ENCODE results near the gene ELK4.

Gene ELK4

DNA sequence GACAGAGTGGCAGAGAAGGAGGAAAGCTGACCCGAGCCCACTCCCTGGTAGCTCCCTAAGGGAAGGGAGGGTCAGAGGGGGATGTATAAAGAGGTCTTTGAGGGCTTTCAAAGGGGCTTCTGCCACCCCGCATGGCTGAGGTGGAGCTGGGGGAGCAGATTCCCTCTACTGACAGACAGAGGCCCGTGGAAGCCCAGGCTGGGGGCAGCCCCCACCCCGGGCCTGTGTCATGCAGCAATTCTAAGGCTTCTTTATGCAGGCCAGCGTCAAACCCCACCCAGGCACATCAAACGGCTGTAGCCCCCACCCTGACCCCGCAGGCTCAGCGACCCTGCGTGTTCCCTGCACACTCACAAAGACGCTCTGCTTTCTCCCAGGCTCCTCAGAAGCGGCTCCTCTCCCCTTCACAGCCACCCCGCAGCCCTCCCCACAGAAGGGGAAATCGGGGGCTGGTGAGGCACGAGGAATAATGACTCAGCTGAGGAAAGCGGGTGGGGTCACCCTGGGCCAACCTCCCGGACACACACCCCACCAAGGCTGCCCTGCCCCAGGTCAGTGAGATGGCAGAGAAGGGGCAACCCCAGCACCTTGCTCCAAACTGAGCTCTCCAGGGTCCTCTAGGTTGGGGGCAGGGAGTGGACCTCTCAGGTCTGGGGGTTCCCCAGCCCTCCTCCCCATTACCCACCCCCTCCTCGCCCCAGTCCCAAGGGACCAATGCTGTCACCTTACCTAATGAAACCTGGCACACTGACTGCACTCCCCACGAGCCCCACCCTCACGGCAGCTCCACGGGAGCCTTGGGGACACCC is 37.7 kb upstream of the ELK4 start:
- Mint-ChIP-seq H3K27me3 (peaks cover 8% of the 10 kb centered on the region), H3K36me3 (no peaks in the 10 kb centered on the region), H3K4me3 (no peak overlapping the region), H3K9me3 (ENCODE audit: low read depth) (no peaks in the 10 kb centered on the region), H3K4me1 (ENCODE audit: low read depth) (peaks cover 2% of the 10 kb centered on the region), H3K27ac (no peak overlapping the region)

DNA sequence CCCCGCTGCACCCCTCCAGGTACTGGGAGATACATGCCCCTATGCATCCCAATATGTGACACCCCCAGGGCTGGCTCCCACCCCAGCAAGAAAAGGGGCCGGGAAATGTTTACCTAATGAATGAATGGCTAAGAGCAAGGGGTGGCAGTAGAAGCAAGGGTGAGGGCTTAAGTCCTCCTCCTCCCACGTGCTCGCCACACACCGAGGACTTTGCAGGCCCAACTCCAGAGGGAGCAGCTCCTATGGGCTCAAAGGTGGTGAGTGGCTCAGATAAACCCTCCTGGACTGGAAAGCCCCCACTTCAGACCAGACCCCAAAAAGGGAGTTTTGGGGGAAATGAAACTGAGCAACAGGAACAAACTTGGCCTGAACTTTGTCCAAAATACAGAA is 37.1 kb upstream of the ELK4 start:
- Mint-ChIP-seq H3K36me3 (no peaks in the 10 kb centered on the region), H3K4me1 (ENCODE audit: low read depth) (peaks cover 2% of the 10 kb centered on the region), H3K4me3 (no peak overlapping the region), H3K9me3 (ENCODE audit: low read depth) (no peaks in the 10 kb centered on the region), H3K27ac (no peak overlapping the region), H3K27me3 (peaks cover 8% of the 10 kb centered on the region)

DNA sequence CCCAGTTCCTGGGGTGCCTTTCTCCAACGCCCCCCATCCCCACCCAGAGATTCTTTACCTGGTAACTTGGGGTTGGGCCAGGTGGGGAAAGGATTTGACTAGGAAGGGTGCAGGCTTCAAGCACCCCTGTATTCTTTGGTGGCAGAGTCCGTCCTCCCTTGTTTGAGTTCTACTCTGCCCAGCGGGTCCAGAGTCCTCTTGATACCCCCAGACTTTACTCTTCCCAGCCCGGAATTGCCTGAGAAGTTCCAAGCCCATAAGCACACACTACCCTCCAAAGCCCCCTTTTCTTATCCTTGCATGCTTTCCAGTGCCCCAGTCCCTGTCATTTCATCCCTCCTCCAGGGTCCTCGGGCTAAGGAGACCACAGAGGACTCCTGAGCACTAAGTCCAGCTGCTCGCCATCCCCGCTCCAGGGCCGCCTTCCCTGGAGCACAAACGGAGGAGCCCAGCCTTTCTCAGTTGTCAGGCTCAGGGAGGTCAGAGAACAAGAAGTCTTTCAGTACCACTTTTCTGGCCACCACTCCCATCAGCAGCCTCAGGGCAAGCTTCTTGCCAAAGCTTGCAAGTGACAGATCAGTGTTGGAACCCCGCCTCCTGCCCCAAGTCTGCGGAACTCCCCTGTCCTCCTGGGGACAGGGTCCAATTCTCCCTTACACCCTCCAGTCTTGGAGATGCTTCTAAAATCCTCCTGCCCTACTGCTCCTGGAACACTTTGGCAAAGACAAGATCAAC is 36.3 kb upstream of the ELK4 start:
- Mint-ChIP-seq H3K27ac (no peak overlapping the region), H3K4me3 (no peak overlapping the region), H3K4me1 (ENCODE audit: low read depth) (peaks cover 2% of the 10 kb centered on the region), H3K9me3 (ENCODE audit: low read depth) (no peaks in the 10 kb centered on the region), H3K36me3 (no peaks in the 10 kb centered on the region), H3K27me3 (peaks cover 8% of the 10 kb centered on the region)

DNA sequence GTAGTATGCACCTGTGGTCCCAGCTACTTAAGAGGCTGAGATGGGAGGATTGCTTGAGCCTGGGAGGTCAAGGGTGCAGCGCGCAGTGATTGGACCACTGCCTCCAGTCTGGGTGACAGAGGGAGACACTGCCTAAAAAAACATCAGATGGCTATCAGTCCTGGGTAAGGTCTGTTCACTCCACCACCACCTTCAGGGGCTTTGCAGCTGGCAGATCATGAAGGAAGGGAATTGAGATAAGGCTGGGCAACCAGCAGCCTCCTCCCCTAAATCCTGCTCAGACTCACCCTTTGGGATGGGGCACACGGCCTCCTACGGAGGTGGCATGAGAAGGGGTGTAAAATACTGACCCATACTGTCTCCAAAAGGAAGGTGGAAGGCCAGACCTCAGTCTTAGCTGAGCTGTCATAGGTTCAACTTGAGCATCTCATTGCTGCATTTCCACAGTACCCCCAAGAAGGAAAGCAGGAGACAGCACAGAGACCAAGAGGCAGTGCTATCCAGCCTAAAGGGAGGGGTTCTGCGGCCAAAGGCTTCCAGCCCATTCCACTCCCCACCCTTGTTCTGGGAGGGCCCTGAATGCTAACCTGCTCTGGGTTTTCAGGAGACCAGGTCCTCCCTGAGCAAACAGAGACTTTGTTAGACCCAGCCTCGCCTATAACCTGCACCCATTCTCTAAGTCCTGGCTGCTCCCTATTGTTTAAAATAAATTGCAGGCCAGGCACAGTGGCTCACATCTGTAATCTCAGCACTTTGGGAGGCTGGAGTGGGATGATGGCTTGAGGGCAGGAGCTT is 34.8 kb upstream of the ELK4 start:
- H3K27ac Mint-ChIP-seq = no peak overlapping the region
- H3K27me3 Mint-ChIP-seq = peaks cover 7% of the 10 kb centered on the region
- no peaks in the 10 kb centered on the region for H3K36me3 Mint-ChIP-seq
- peaks cover 2% of the 10 kb centered on the region for H3K4me1 Mint-ChIP-seq (ENCODE audit: low read depth)
- no peaks in the 10 kb centered on the region for H3K9me3 Mint-ChIP-seq (ENCODE audit: low read depth)
- H3K4me3 Mint-ChIP-seq = no peak overlapping the region

DNA sequence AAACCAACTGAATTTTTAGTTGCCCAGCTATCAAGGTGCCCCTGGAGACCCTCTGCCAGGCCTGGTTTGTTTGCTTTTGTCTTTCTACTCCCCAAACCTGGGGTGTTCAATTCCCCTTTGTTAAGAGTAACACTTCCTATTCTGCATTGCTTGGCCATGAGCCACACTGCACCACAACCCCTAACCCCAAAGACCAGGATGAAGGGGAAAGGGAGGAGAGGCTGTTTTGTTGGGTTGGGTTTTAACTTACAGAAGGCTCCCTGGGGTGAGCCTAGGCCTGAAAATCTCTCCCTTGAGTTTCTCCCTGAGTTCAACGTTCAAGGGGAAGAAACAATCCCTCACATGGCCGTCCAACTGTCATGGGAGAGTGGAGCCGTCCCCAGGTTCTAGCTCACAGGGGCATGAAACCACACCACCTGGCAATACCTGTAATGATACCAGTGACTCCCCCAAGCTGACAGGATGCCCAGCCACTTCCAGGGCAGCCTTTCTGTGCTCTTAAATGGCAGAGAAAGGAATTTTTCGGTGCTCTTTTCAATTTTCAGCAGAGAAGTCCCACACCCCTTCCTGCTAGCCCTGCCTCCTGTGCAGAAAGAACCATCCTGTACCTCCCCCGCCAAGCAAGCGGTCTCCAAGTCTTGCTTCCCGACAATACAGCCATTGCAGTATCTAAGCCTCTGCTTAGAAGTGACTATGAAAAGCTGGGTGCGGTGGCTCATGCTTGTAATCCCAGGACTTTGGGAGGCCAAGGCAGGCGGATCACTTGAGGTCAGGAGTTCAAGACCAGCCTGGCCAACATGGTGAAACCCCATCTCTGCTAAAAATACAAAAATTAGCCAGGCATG is 33.6 kb upstream of the ELK4 start:
- H3K4me3 Mint-ChIP-seq = no peak overlapping the region
- H3K27me3 Mint-ChIP-seq = peaks cover 7% of the 10 kb centered on the region
- H3K9me3 Mint-ChIP-seq (ENCODE audit: low read depth) = no peaks in the 10 kb centered on the region
- H3K36me3 Mint-ChIP-seq = no peaks in the 10 kb centered on the region
- peaks cover 2% of the 10 kb centered on the region for H3K4me1 Mint-ChIP-seq (ENCODE audit: low read depth)
- no peak overlapping the region for H3K27ac Mint-ChIP-seq

DNA sequence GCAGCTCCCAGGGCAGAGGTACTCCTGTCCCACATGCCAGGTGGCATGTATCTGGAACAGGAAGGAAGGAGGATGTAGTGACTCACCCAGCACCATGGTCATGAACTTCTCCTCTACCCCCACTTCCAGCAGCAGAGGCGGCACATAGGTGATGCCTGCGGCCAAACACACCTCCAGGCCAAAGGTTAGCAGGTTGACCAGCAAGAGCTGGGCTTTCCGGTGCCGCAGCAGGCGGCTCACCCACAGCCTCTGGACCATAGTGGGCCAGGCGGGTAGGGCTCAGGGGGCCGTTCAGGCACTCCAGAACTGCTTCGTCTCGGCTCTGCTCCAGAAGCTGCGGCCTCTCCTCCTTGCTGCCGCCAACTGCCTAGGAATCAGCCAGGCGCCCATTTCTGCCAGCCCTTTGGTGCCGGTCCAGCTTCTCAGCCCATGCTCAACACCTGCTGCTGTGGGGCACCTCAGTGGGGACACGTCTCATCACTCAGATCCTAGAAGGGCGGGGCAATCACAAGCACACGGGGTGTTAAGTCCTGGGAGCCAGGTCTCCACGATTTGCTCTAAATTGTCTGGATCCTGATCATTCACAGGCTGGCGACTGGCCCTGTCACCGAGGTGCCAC is 32.7 kb upstream of the ELK4 start:
- peaks cover 2% of the 10 kb centered on the region for H3K4me1 Mint-ChIP-seq (ENCODE audit: low read depth)
- H3K27me3 Mint-ChIP-seq = peaks cover 7% of the 10 kb centered on the region
- no peaks in the 10 kb centered on the region for H3K9me3 Mint-ChIP-seq (ENCODE audit: low read depth)
- H3K4me3 Mint-ChIP-seq = no peak overlapping the region
- no peaks in the 10 kb centered on the region for H3K36me3 Mint-ChIP-seq
- no peak overlapping the region for H3K27ac Mint-ChIP-seq

DNA sequence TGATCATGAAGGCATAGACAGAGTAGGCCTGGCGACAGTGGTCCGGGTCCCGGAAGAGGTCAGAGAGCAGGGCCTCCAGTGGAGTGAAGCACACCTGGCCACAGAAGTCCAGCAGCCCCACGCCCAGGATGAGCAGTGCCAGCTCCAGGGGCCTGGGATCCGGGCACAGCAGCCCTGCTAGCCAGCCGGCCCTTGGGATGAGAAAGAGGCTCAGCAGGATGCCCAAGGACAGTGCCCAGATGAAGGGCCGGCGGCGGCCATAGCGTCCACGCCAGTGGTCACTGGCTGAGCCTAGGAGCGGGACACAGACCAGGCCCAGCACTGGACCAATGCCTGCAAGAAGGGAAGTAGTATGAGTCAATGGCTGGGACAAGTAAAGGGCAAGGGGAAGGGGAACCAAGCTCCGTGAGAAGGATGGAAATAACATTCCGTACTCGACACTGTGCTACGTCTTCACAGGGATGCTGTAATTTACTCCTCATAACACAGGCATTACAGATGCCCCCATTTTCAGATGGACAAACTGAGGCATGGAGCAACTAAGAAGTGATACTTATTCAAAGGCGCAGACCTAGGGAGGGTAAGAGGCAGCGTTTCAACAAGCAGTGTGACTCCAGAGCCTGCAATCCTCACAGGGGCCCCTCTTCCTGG is 31.6 kb upstream of the ELK4 start:
- H3K27me3 Mint-ChIP-seq = peaks cover 4% of the 10 kb centered on the region
- no peak overlapping the region for H3K27ac Mint-ChIP-seq
- no peak overlapping the region for H3K4me3 Mint-ChIP-seq
- H3K9me3 Mint-ChIP-seq (ENCODE audit: low read depth) = no peaks in the 10 kb centered on the region
- H3K4me1 Mint-ChIP-seq (ENCODE audit: low read depth) = no peaks in the 10 kb centered on the region
- H3K36me3 Mint-ChIP-seq = no peaks in the 10 kb centered on the region

DNA sequence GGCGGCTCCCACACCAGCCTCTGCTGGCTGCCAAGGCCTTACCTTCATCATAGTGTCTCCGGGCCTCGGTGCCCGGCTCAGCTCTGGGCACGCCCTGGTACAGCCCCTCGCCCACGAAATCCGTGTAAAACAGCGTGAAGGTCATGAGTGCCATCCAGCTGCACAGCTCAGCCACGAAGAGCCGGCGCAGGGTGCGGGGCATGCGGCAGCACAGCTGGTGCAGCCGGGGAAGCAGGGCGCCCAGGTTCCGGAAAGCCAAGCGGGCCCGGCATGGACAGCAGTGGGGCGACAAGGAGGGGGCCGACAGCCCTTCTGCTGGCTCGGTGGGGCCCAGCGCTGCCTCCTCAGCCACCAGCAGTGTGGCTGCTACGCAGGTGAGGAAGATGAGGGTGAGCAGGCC is 31.0 kb upstream of the ELK4 start:
- H3K4me3 Mint-ChIP-seq = no peak overlapping the region

DNA sequence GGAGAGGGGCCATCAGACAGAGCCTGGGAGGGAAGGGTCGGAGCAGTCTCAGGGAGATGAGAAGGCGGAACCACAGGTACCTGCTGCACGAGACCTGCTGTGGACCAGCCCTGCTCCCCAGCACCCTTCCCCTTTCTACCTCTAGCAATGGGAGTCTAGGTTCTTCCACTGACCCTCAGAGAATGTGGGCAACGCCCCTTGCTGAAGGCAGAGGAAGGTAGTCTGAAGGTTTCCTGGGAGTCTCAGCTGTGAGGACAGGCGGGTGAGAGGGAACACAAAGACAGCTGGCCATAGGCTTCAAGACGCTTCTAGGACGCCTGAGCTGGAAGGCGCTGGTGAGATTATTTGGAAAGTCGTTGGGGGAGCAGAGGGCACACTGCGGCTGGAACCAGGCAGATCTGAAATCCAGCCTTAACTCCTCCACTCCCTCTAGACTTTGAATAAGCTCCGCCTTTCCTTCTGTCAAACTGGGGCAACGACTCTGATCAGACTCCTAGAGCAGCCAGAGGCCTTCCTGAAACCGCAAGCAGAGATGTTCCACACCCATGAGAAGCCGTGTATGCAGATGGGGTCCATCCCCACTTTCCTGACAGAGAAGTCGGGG is 30.4 kb upstream of the ELK4 start:
- H3K4me3 Mint-ChIP-seq = no peak overlapping the region
- H3K4me1 Mint-ChIP-seq (ENCODE audit: low read depth) = no peaks in the 10 kb centered on the region

More for the DNA sequence above, 31.0 kb upstream of the ELK4 start:
- no peaks in the 10 kb centered on the region for H3K9me3 Mint-ChIP-seq (ENCODE audit: low read depth)
- no peak overlapping the region for H3K27ac Mint-ChIP-seq
- H3K27me3 Mint-ChIP-seq = no peaks in the 10 kb centered on the region
- no peaks in the 10 kb centered on the region for H3K4me1 Mint-ChIP-seq (ENCODE audit: low read depth)
- H3K36me3 Mint-ChIP-seq = no peaks in the 10 kb centered on the region

DNA sequence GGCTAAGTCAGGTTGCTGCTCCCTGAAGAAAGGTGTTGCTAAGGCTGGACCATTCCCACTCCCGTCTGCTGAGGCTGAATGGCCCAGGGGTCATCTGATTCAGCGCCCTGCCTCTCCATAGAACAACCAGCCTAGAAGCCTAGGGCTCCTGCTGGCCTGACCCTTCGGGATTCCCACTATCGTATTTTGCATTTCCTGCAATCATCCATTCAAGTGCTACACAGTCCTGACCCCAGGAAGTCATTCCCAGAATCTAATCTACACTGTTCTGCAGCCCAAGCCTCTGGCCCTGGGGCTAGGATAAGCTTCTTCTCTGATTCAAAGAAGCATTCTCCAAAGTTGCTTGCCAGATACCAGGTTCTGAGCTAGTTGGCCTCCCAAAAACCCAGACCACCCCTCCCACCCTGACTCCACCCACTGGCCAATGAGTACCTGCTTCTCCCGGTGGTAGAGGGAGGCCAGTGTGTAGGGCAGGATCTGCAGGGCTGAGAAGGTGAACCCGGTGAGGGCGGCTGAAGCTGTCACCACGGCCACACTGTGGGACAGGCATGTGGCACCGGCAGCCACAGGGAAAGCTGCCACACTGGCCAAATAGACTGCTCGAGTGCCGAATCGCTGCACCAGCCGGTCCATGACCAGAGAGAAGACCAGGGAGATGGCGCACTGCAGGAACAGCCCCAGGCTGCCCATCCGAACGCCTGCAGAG is 29.8 kb upstream of the ELK4 start:
- Mint-ChIP-seq H3K36me3 (no peaks in the 10 kb centered on the region), H3K4me3 (no peak overlapping the region), H3K9me3 (ENCODE audit: low read depth) (no peaks in the 10 kb centered on the region), H3K27ac (no peak overlapping the region), H3K27me3 (no peaks in the 10 kb centered on the region), H3K4me1 (ENCODE audit: low read depth) (no peaks in the 10 kb centered on the region)

More for the DNA sequence above, 30.4 kb upstream of the ELK4 start:
- Mint-ChIP-seq H3K27me3 (no peaks in the 10 kb centered on the region), H3K36me3 (no peaks in the 10 kb centered on the region), H3K9me3 (ENCODE audit: low read depth) (no peaks in the 10 kb centered on the region), H3K27ac (no peak overlapping the region)

DNA sequence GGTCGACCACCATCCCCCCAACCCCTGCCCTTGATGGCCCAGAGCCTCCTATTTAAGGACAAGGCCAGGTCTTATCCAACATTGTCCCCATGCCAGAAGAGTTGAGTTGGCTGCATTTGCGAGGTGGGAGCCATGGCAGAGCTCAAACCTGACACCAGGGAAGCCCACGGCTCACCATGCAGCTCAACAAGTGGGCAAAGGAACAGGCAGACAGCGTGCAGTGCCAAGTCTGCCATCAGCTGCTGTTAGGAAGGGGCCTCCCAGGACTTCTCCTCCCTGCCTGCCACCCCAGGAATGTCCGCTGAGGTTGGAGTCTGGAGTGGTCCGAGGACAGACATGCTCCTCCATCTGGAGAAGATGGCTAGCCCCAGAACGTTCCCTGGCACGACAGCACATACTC is 28.6 kb upstream of the ELK4 start:
- H3K27me3 Mint-ChIP-seq = no peaks in the 10 kb centered on the region
- no peaks in the 10 kb centered on the region for H3K36me3 Mint-ChIP-seq
- H3K4me1 Mint-ChIP-seq (ENCODE audit: low read depth) = no peaks in the 10 kb centered on the region
- H3K27ac Mint-ChIP-seq = no peak overlapping the region
- no peaks in the 10 kb centered on the region for H3K9me3 Mint-ChIP-seq (ENCODE audit: low read depth)
- no peak overlapping the region for H3K4me3 Mint-ChIP-seq

DNA sequence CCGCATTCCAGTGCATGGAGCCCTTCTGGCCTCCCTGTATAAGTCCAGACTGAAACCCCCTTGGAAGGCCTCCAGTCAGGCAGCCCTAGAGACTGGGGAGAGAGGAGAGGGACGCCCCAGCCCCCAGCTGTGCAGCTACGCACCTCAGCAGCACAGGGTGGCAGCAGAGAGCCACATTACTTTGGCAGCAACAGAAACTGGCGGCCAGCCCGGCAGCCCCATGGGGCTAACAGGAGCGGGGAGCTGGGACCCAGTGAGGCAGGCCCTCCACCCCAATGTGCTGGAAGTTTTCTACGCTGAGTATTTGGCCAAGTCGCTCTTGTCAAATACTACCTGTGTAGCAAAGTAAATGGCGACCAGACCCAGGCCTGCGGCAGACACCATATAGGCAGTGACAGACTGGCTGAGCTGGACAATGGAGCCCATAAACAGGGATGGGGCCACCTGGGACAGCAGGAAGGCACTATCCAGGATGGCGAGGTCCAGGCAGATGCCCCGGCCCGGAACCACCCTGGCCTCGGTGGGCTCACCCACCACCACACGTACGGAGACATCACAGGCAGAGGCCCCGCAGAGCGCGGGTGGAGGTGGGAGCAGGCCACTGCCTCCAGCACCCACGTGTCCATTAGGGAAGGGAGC is 27.3 kb upstream of the ELK4 start:
- H3K27me3 Mint-ChIP-seq = no peaks in the 10 kb centered on the region
- H3K36me3 Mint-ChIP-seq = no peaks in the 10 kb centered on the region
- no peaks in the 10 kb centered on the region for H3K9me3 Mint-ChIP-seq (ENCODE audit: low read depth)
- no peak overlapping the region for H3K27ac Mint-ChIP-seq
- no peaks in the 10 kb centered on the region for H3K4me1 Mint-ChIP-seq (ENCODE audit: low read depth)
- H3K4me3 Mint-ChIP-seq = no peak overlapping the region

DNA sequence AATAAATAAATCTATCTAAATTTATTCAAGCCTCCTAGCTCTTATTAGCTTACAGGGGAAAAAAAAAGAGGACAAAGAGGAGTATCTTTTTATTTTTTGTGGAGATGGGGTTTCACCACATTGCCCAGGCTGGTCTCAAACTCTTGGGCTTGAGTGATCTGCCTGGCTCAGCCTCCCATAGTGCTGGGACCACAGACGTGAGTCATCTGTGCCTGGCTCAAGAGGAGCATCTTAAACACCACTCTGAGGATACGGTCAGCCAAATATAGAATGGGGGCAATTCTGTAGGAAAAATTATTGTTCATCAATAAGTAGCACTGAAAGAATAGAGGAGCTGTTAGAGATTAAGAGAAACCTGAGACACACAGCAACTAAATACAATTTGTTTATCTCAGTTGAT is 24.4 kb upstream of the ELK4 start:
- Mint-ChIP-seq H3K4me1 (ENCODE audit: low read depth) (no peaks in the 10 kb centered on the region), H3K4me3 (no peak overlapping the region), H3K36me3 (no peaks in the 10 kb centered on the region), H3K27ac (no peak overlapping the region), H3K27me3 (no peaks in the 10 kb centered on the region), H3K9me3 (ENCODE audit: low read depth) (no peaks in the 10 kb centered on the region)

Data from activated naive CD8-positive, alpha-beta T cell (primary cell).